ENCODE results near the gene MPND.

The MPND gene, protein sequence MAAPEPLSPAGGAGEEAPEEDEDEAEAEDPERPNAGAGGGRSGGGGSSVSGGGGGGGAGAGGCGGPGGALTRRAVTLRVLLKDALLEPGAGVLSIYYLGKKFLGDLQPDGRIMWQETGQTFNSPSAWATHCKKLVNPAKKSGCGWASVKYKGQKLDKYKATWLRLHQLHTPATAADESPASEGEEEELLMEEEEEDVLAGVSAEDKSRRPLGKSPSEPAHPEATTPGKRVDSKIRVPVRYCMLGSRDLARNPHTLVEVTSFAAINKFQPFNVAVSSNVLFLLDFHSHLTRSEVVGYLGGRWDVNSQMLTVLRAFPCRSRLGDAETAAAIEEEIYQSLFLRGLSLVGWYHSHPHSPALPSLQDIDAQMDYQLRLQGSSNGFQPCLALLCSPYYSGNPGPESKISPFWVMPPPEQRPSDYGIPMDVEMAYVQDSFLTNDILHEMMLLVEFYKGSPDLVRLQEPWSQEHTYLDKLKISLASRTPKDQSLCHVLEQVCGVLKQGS

DNA sequence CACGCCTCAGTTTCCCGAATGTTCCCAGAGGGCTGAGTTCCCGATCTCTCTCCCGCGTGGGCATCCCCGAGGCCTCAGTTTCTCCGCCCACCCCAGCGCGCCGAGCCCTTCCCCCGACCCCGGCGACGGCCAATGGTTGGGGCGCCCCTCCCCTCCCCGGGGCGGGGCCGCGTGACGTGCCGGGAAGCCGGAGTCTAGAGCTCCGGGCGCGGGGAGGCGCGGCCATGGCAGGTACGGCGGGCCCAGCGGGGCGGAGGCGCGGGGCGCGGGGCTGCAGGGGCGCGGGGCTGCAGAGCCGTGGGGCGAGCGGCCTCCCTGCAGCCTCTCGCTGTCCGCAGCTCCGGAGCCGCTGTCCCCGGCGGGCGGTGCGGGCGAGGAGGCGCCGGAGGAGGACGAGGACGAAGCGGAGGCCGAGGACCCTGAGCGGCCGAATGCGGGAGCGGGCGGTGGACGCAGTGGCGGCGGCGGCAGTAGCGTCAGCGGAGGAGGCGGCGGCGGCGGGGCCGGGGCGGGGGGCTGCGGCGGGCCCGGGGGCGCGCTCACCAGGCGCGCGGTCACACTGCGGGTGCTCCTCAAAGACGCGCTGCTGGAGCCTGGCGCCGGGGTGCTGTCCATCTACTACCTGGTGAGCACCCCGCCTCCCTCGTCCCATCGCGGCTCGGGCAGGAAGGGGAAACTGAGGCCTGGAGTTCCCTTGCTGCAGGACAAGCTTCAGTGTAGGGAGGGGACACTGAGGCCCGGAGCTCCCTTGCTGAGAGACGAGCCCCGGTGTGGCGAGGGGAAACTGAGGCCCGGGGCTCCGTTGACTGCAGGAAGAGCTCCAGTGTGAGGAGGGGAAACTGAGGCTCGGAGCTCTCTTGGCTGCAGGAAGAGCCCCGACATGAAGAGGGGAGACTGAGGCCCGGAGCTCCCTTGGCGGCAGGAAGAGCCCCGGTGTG lies at the start of gene MPND:
TSS of gene MPND (plus strand) at position 193 of the 938 bp plus-strand sequence. CDS start at position 225, 32 bp downstream.
- H3K4me3 ChIP-seq (ENCODE audit: low read depth, low read length): peak within 1 kb of the TSS; percentile 78
- peak; percentile 90 for DNase-seq (ENCODE audit: low read depth)
- no peak for TF ChIP-seq CTCF (IDR thresholded peaks at IDR 0.05; ENCODE audit: insufficient read depth, low read depth, low read length, missing control alignments)

DNA sequence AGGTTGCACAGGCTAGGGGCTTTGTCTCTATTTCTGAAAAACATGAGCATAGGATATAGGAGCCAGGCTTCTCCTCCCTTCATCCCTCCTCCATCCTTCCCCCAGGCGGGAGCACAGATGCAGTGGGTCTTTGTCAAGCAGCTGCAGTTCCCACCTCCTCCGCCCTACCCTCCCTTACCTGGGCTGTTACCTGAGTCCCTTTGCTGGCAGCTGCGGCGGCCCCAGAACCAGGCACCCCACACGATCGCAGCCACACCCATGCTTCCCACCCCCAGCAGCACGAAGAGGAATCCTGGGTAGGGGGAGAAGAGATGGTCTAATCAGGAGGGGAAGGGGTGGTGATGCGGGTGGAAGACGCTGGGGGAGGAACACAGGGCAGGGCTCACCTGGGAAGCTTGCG lies 49.0 kb upstream of the MPND start:
- H3K4me3 ChIP-seq (ENCODE audit: low read depth, low read length): no peak overlapping the region
- TF ChIP-seq CTCF (IDR thresholded peaks at IDR 0.05; ENCODE audit: insufficient read depth, low read depth, low read length, missing control alignments): no peak
- DNase-seq (ENCODE audit: low read depth): no peak

DNA sequence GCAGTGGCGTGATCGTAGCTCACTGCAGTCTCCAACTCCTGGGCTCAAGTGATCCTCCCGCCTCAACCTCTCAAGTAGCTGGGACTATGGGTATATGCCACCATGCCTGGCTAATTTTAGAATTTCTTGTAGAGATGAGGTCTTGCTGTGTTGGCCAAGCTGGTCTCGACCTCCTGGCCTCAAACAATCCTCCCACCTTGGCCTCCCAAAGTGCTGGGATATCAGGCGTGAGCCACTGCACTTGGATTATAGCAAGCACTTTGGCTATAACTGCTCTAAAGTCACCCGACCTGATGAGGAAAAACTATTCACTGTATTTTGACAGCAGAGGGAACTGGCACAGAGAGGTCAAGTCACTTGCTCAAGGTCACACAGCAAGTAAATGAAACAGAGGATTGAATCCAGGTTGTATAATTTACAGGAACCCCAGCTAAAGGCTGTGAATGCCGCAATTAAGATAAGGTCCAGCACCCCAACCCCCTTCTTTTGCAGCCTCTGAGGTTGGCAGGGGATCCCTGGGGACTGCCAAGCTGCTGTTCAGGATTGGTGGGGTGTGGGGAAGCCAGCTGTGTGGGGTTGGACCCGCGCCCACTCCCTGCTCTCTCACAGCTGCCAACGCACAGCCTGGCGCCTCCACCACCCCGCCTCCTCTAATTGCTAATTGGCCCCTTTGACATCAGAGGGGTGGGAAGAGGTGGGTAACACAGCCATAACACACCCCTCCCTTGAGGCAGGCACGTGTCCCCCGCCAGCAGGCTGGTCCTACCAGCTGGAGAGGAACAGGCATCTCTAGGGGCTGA lies 47.2 kb upstream of the MPND start:
- H3K4me3 ChIP-seq (ENCODE audit: low read depth, low read length): no peak overlapping the region
- DNase-seq (ENCODE audit: low read depth): no peak
- TF ChIP-seq CTCF (IDR thresholded peaks at IDR 0.05; ENCODE audit: insufficient read depth, low read depth, low read length, missing control alignments): no peak

GRCh38 chr19:4297901-4298809 lies 45.2 kb upstream of the MPND start:
- H3K4me3 ChIP-seq (ENCODE audit: low read depth, low read length): no peak overlapping the region
- no peak for TF ChIP-seq CTCF (IDR thresholded peaks at IDR 0.05; ENCODE audit: insufficient read depth, low read depth, low read length, missing control alignments)
- DNase-seq (ENCODE audit: low read depth): no peak

GRCh38 chr19:4298810-4299550 lies 44.4 kb upstream of the MPND start:
- no peak overlapping the region for H3K4me3 ChIP-seq (ENCODE audit: low read depth, low read length)
- no peak for TF ChIP-seq CTCF (IDR thresholded peaks at IDR 0.05; ENCODE audit: insufficient read depth, low read depth, low read length, missing control alignments)
- DNase-seq (ENCODE audit: low read depth): no peak
